ENCODE data around the gene EML1.

DNA sequence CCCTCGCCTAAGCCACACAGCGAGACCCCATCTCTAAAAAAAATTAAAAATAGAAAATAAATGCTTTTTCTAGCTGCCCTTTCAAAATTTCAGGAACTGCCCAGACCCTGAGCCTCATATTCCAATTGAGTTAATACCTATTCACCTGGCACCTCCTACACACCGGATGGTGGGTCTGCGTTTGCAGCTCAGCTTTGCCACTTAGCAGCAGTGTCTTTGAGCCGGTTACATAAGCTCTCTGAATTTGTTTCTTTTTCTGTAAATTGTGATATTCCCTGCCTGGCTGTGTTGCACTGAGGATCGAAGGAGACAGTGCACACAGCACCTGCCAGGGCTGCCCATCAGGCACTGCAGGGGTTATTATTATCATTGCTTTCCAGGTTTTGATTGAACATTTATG lies 125.6 kb downstream of the EML1 start:
- TF ChIP-seq POLR2A (IDR thresholded peaks at IDR 0.05) (no peak), POLR2AphosphoS5 (IDR thresholded peaks at IDR 0.05) (no peak)
- TF ChIP-seq, protein P1, sequence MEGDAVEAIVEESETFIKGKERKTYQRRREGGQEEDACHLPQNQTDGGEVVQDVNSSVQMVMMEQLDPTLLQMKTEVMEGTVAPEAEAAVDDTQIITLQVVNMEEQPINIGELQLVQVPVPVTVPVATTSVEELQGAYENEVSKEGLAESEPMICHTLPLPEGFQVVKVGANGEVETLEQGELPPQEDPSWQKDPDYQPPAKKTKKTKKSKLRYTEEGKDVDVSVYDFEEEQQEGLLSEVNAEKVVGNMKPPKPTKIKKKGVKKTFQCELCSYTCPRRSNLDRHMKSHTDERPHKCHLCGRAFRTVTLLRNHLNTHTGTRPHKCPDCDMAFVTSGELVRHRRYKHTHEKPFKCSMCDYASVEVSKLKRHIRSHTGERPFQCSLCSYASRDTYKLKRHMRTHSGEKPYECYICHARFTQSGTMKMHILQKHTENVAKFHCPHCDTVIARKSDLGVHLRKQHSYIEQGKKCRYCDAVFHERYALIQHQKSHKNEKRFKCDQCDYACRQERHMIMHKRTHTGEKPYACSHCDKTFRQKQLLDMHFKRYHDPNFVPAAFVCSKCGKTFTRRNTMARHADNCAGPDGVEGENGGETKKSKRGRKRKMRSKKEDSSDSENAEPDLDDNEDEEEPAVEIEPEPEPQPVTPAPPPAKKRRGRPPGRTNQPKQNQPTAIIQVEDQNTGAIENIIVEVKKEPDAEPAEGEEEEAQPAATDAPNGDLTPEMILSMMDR (IDR thresholded peaks at IDR 0.05): no peak

All from stomach (tissue), 4 donors.